HepG2 (cell line): Measurements from ENCODE around the gene TACC2. TPM values are rescaled to one million over a fixed set of nuclear protein-coding genes. Genes with fewer than 3 reads are reported as not detected.

Experiments used
- ATAC-seq: fragments of 200-7000 bp; cut with Tn5 transposase; 3 replicates; pipeline ENCODE4 v1.9.1; 2020; ENCODE audit warnings: mild to moderate bottlenecking, moderate library complexity
- BruUV-seq: library from RNA; stranded (reverse); fragments of 400-500 nt; replicated peaks from 2 replicates; lab custom pipeline; 2021; lab: Mats Ljungman, UMichigan
- CTCF ChIA-PET: fragments of 300-600 bp; formaldehyde crosslinking; extraction: SDS; loops from one replicate; lab custom pipeline; 2021; ENCODE audit warnings: low total read pairs, inconsistent platforms, low intra/inter-chr PET ratio; lab: Yijun Ruan, JAX
- POLR2A ChIA-PET: fragments of 350-600 bp; sonication (Branson Sonifier 250); formaldehyde crosslinking; loops from one replicate; lab custom pipeline; 2020; ENCODE audit warnings: antibody characterized with exemption, inconsistent platforms; lab: Yijun Ruan, JAX
- DNase-seq: peaks from one replicate; pipeline ENCODE4 v3.0.0-alpha.2; 2015; ENCODE audit warnings: low spot score
- FAIRE-seq: peaks from 3 replicates; lab custom pipeline; 2011; peaks lifted over from hg19 to GRCh38; lab: Jason Lieb, UNC
- H2AFZ ChIP-seq: one replicate; pipeline ENCODE4 v1.6.1; 2011; ENCODE audit warnings: low read length, inconsistent platforms
- H3K27ac ChIP-seq: fragments of 300-600 bp; 3 replicates; pipeline ENCODE4 v1.8.0; 2011; ENCODE audit warnings: mixed run types, mild to moderate bottlenecking, mixed read lengths, low read length, inconsistent platforms; ENCODE audit not compliant: insufficient read depth; ENCODE audit errors: extremely low read length
- H3K27me3 ChIP-seq, 2 experiments: fragments of 200-600 bp in 1 of 2; 2 replicates in 1 of 2; 3 replicates in 1 of 2; pipeline versions ENCODE4 v1.6.0 to v1.8.0; 2011; ENCODE audit warnings: low read length in 2 of 2, mild to moderate bottlenecking in 2 of 2, moderate library complexity in 2 of 2, inconsistent platforms in 1 of 2; ENCODE audit not compliant: insufficient read depth in 2 of 2, control insufficient read depth in 1 of 2
- H3K36me3 ChIP-seq, 2 experiments: fragments of 200-600 bp in 1 of 2; replicated peaks in 1 of 2; 2 replicates in 1 of 2; 3 replicates in 1 of 2; pipeline versions ENCODE4 v1.5.1 to v1.8.0; 2011; ENCODE audit warnings: low read length in 2 of 2, inconsistent platforms in 1 of 2; ENCODE audit not compliant: insufficient read depth in 2 of 2, control insufficient read depth in 1 of 2
- H3K4me1 ChIP-seq: 2 replicates; pipeline ENCODE4 v1.5.1; 2012; ENCODE audit warnings: low read length, inconsistent platforms; ENCODE audit not compliant: insufficient read depth
- H3K4me2 ChIP-seq: 2 replicates; pipeline ENCODE4 v1.6.0; 2011; ENCODE audit warnings: low read depth, low read length, inconsistent platforms
- H3K4me3 ChIP-seq, 3 experiments: fragments of 200-600 bp in 1 of 3; sonication (generic), shearing (Covaris generic) in 1 of 3; replicated peaks in 1 of 3; 2 replicates each; pipeline ENCODE4 v1.5.1; 2011 to 2016; ENCODE audit warnings: low read length in 3 of 3, inconsistent platforms in 2 of 3, low read depth in 2 of 3, mild to moderate bottlenecking in 2 of 3, control low read depth in 1 of 3, mixed read lengths in 1 of 3; ENCODE audit not compliant: insufficient read depth in 1 of 3
- H3K79me2 ChIP-seq: one replicate; pipeline ENCODE4 v1.6.1; 2011; ENCODE audit warnings: low read length, inconsistent platforms; ENCODE audit not compliant: insufficient read depth
- H3K9ac ChIP-seq: 2 replicates; pipeline ENCODE4 v1.6.0; 2011; ENCODE audit warnings: mild to moderate bottlenecking, low read depth, low read length, inconsistent platforms; ENCODE audit not compliant: insufficient read depth
- H3K9me3 ChIP-seq: 2 replicates; pipeline ENCODE4 v1.5.1; 2012; ENCODE audit warnings: mild to moderate bottlenecking, low read length
- H4K20me1 ChIP-seq: 2 replicates; pipeline ENCODE4 v1.6.0; 2011; ENCODE audit warnings: inconsistent platforms, mild to moderate bottlenecking, low read length, moderate library complexity; ENCODE audit not compliant: insufficient read depth
- ADNP ChIP-seq: sonication (generic); formaldehyde crosslinking; IDR thresholded peaks from 2 replicates; pipeline ENCODE4 v1.4.0; 2020; ENCODE audit warnings: missing genetic modification reagents
- ATF4 ChIP-seq, 2 experiments: fragments of 450-650 bp in 1 of 2; sonication (generic) in 1 of 2; formaldehyde crosslinking; IDR thresholded peaks; 2 replicates each; pipeline versions ENCODE4 v1.5.0 to v1.8.0; 2020 to 2022; ENCODE audit warnings: mild to moderate bottlenecking in 1 of 2, missing genetic modification reagents in 1 of 2
- CENPT ChIP-seq: sonication (generic); formaldehyde crosslinking; IDR thresholded peaks from 2 replicates; pipeline ENCODE4 v1.8.0; 2022; ENCODE audit warnings: low read depth, mild to moderate bottlenecking, moderate library complexity, missing genetic modification reagents
- CSRNP2 ChIP-seq: sonication (generic); formaldehyde crosslinking; conservative IDR thresholded peaks from 2 replicates; pipeline ENCODE4 v1.8.0; 2022; ENCODE audit warnings: low read depth, missing genetic modification reagents
- FOXA3 ChIP-seq: IDR thresholded peaks from 2 replicates; pipeline ENCODE4 v1.6.1; 2016; ENCODE audit warnings: missing genetic modification reagents, missing compliant biosample characterization
- FOXC1 ChIP-seq: sonication (generic); formaldehyde crosslinking; IDR thresholded peaks from 2 replicates; pipeline ENCODE4 v1.8.0; 2022; ENCODE audit warnings: mild to moderate bottlenecking, missing genetic modification reagents, borderline replicate concordance
- IKZF4 ChIP-seq: sonication (generic); formaldehyde crosslinking; IDR thresholded peaks from 2 replicates; pipeline ENCODE4 v1.5.1; 2020; ENCODE audit warnings: borderline replicate concordance, mild to moderate bottlenecking, low read depth, missing genetic modification reagents; ENCODE audit errors: not compliant biosample characterization
- KDM3A ChIP-seq: IDR thresholded peaks from 2 replicates; pipeline ENCODE4 v1.6.1; 2018; ENCODE audit warnings: low read depth, missing compliant biosample characterization
- NAIF1 ChIP-seq: sonication (generic); formaldehyde crosslinking; IDR thresholded peaks from 2 replicates; pipeline ENCODE4 v1.5.0; 2020; ENCODE audit warnings: mild to moderate bottlenecking, missing genetic modification reagents, borderline replicate concordance
- SKI ChIP-seq: fragments of 450-650 bp; IDR thresholded peaks from one replicate; pipeline ENCODE4 v1.6.1; 2018; ENCODE audit warnings: mild to moderate bottlenecking; ENCODE audit not compliant: partially characterized antibody
- SRSF9 ChIP-seq: fragments of 200-400 bp; formaldehyde crosslinking; IDR thresholded peaks from 2 replicates; pipeline ENCODE4 v1.6.1; 2018; ENCODE audit warnings: borderline replicate concordance, mild to moderate bottlenecking, low read depth, low read length; ENCODE audit not compliant: insufficient read depth, poor library complexity, severe bottlenecking
- TFE3 ChIP-seq: IDR thresholded peaks from 2 replicates; pipeline ENCODE4 v1.6.1; 2016
- ZBTB1 ChIP-seq: sonication (generic); formaldehyde crosslinking; IDR thresholded peaks from 2 replicates; pipeline ENCODE4 v1.4.0; 2020; ENCODE audit warnings: missing genetic modification reagents, borderline replicate concordance
- ZNF207 ChIP-seq: fragments of 450-650 bp; IDR thresholded peaks from 2 replicates; pipeline ENCODE4 v1.6.1; 2016; ENCODE audit warnings: antibody characterized with exemption, borderline replicate concordance
- ZNF260 ChIP-seq: sonication (generic); formaldehyde crosslinking; IDR thresholded peaks from 2 replicates; pipeline ENCODE4 v1.4.0; 2020; ENCODE audit warnings: missing genetic modification reagents, low read depth, mild to moderate bottlenecking, borderline replicate concordance
- ZNF296 ChIP-seq: sonication (generic); formaldehyde crosslinking; conservative IDR thresholded peaks from 2 replicates; pipeline ENCODE4 v1.5.0; 2020; ENCODE audit warnings: mild to moderate bottlenecking, missing genetic modification reagents
- ZNF33A ChIP-seq: sonication (generic); formaldehyde crosslinking; IDR thresholded peaks from 2 replicates; pipeline ENCODE4 v1.5.1; 2020; ENCODE audit warnings: missing genetic modification reagents, mild to moderate bottlenecking, moderate library complexity, borderline replicate concordance
- ZNF639 ChIP-seq: conservative IDR thresholded peaks from 2 replicates; pipeline ENCODE4 v1.6.1; 2018; ENCODE audit warnings: missing genetic modification reagents
- ZNF660 ChIP-seq: sonication (generic); formaldehyde crosslinking; IDR thresholded peaks from 2 replicates; pipeline ENCODE4 v1.5.1; 2020; ENCODE audit warnings: mild to moderate bottlenecking, low read depth, missing genetic modification reagents, borderline replicate concordance
- WGBS: methylation state at CpG from one replicate; pipeline ENCODE4 v1.1.6; 2017; ENCODE audit warnings: low lambda C conversion rate; 5-methylcytosine and 5-hydroxymethylcytosine counted together
- in situ Hi-C: cut with HindIII; loops from 2 replicates; pipeline ENCODE4 v1.10.0; 2017; ENCODE audit warnings: low pct_unique_long_range_greater_than_20kb; ENCODE audit not compliant: extremely low pct_ligation_motif_present
- intact Hi-C: fragments of 100-400 bp; cut with micrococcal nuclease; formaldehyde crosslinking; loops from one replicate; pipeline ENCODE4 v1.10.0; 2022; ENCODE audit not compliant: unreplicated experiment
- polyA plus RNA-seq, 8 experiments: library from polyadenylated mRNA; depleted of rRNA in 3 of 8; stranded (reverse) in 7 of 8; unstranded in 1 of 8; fragments of >200 nt; fragmentation: Illumina TruSeq in 4 of 8; extraction: Trizol in 4 of 8; gene quantifications; 2 replicates each; pipeline versions ENCODE4 v1.2.1 to v1.2.3, GENCODE V29; 2011 to 2016; ENCODE audit warnings: low read depth in 4 of 8, missing spikeins in 1 of 8, mixed read lengths in 1 of 8; ENCODE audit not compliant: insufficient read depth in 1 of 8
- total RNA-seq, 5 experiments: library from RNA; depleted of rRNA; stranded (reverse); fragments of >200 nt; fragmentation: Illumina TruSeq; extraction: Trizol; gene quantifications; 2 replicates each; pipeline ENCODE4 v1.2.3, GENCODE V29; 2016; ENCODE audit warnings: low read depth in 1 of 5

The TACC2 gene
- total and polyA plus RNA-seq, 2 of the 13 experiments (the other 11 are each of a cell fraction or from before 2014, with no cell fraction given), result 11.8 to 16.0 TPM

- TF ChIP-seq CSRNP2 (CRISPR knock-in tag) (no peak), KDM3A (CRISPR knock-in tag) (no peak), ZBTB1 (CRISPR knock-in tag) (no peak), TFE3 (CRISPR knock-in tag) (no peak), ZNF660 (CRISPR knock-in tag) (no peak), CENPT (no peak), ZNF207 (no peak), SKI (no peak)
Observed at GRCh38 chr10:122245136-122245535, 256.2 kb downstream of the TACC2 start (continued).

- no peak for DNase-seq
- WGBS, result 94% methylated on average over 5 of the region's 11 CpGs
- Histone ChIP-seq H3K79me2 (no peaks in the 10 kb centered on the region), H3K36me3 (peaks cover 10 to 26% of the 10 kb centered on the region in 2 experiments), H3K27ac (no peak overlapping the region), H3K9ac (no peak overlapping the region), H3K27me3 (no peaks in the 10 kb centered on the region), H4K20me1 (no peaks in the 10 kb centered on the region), H3K9me3 (no peaks in the 10 kb centered on the region), H3K4me1 (no peaks in the 10 kb centered on the region), H3K4me2 (no peak overlapping the region), H2AFZ (no peak overlapping the region), H3K4me3 (no peak overlapping the region)
- ChIA-PET POLR2A (no interaction called here), CTCF (no interaction called here)
- in situ Hi-C loops, result no loop called here
- intact Hi-C loops, result no loop called here
- BruUV-seq, result no TSS peak
- no peak for ATAC-seq
- no peak for FAIRE-seq
- no peak for TF ChIP-seq FOXA3 (CRISPR knock-in tag)
- no peak for TF ChIP-seq ZNF639 (CRISPR knock-in tag)
- TF ChIP-seq ATF4 (CRISPR knock-in tag; IDR thresholded peaks at IDR 0.05), result no peak
- no peak for TF ChIP-seq FOXC1 (CRISPR knock-in tag)
- no peak for TF ChIP-seq ZNF296 (CRISPR knock-in tag)
- TF ChIP-seq ADNP (CRISPR knock-in tag), result no peak
- no peak for TF ChIP-seq SRSF9
- no peak for TF ChIP-seq NAIF1
- no peak for TF ChIP-seq ZNF33A
- TF ChIP-seq ZNF260 (CRISPR knock-in tag), result no peak
- no peak for TF ChIP-seq IKZF4 (CRISPR knock-in tag)
Observed at GRCh38 chr10:122245897-122246296, 256.9 kb downstream of the TACC2 start.
